GM23248 (cell line): Measurements from ENCODE around the gene PCLO. TPM values are rescaled to one million over a fixed set of nuclear protein-coding genes. Genes with fewer than 3 reads are reported as not detected.

Experiments
- DNase-seq: peaks from one replicate; pipeline ENCODE4 v3.0.0-alpha.2; 2015
- H2AFZ ChIP-seq: fragments of 200-600 bp; sonication (generic); 2 replicates; pipeline ENCODE4 v1.6.1; 2016; ENCODE audit warnings: antibody characterized with exemption
- H3F3A ChIP-seq: fragments of 200-600 bp; sonication (generic); 2 replicates; pipeline ENCODE4 v1.6.1; 2016; ENCODE audit warnings: mild to moderate bottlenecking, antibody characterized with exemption, mixed run types; ENCODE audit not compliant: insufficient read depth
- H3K27ac ChIP-seq: fragments of 200-600 bp; sonication (generic); 2 replicates; pipeline ENCODE4 v1.5.1; 2016; ENCODE audit warnings: mild to moderate bottlenecking
- H3K27me3 ChIP-seq: fragments of 200-600 bp; sonication (generic); replicated peaks from 2 replicates; pipeline ENCODE4 v1.6.1; 2016; ENCODE audit warnings: mild to moderate bottlenecking; ENCODE audit not compliant: insufficient read depth
- H3K36me3 ChIP-seq: fragments of 200-600 bp; sonication (generic); 2 replicates; pipeline ENCODE4 v1.6.1; 2016; ENCODE audit warnings: low read depth, mild to moderate bottlenecking
- H3K4me1 ChIP-seq: fragments of 200-600 bp; sonication (generic); 2 replicates; pipeline ENCODE4 v1.6.1; 2016; ENCODE audit warnings: mild to moderate bottlenecking; ENCODE audit not compliant: insufficient read depth
- H3K4me2 ChIP-seq: fragments of 200-600 bp; sonication (generic); one replicate; pipeline ENCODE4 v1.6.1; 2016; ENCODE audit warnings: mild to moderate bottlenecking; ENCODE audit not compliant: unreplicated experiment
- H3K4me3 ChIP-seq: fragments of 200-600 bp; sonication (generic); 2 replicates; pipeline ENCODE4 v1.5.1; 2016; ENCODE audit warnings: mild to moderate bottlenecking
- H3K79me2 ChIP-seq: fragments of 200-600 bp; sonication (generic); 2 replicates; pipeline ENCODE4 v1.6.1; 2016; ENCODE audit warnings: mild to moderate bottlenecking; ENCODE audit not compliant: insufficient read depth
- H3K9ac ChIP-seq: fragments of 200-600 bp; sonication (generic); 2 replicates; pipeline ENCODE4 v1.6.1; 2016; ENCODE audit warnings: mild to moderate bottlenecking
- H3K9me2 ChIP-seq: fragments of 200-600 bp; sonication (generic); 2 replicates; pipeline ENCODE4 v1.6.1; 2016; ENCODE audit warnings: mixed run types, mild to moderate bottlenecking, moderate library complexity; ENCODE audit not compliant: insufficient read depth
- H3K9me3 ChIP-seq: fragments of 200-600 bp; sonication (generic); one replicate; pipeline ENCODE4 v1.6.1; 2017; ENCODE audit warnings: low read depth
- H4K20me1 ChIP-seq: fragments of 200-600 bp; sonication (generic); 2 replicates; pipeline ENCODE4 v1.6.0; 2016; ENCODE audit not compliant: insufficient read depth
- EZH2 ChIP-seq: fragments of 200-600 bp; sonication (generic); IDR thresholded peaks from 2 replicates; pipeline ENCODE4 v1.6.1; 2018; ENCODE audit warnings: antibody characterized with exemption, mild to moderate bottlenecking; ENCODE audit not compliant: insufficient read depth, poor library complexity, severe bottlenecking
- EZH2phosphoT487 ChIP-seq: fragments of 200-600 bp; sonication (generic); IDR thresholded peaks from 2 replicates; pipeline ENCODE4 v1.6.1; 2018; ENCODE audit warnings: antibody characterized with exemption, moderate library complexity, mild to moderate bottlenecking, low read depth; ENCODE audit not compliant: insufficient read depth
- WGBS, 2 experiments: methylation state at CpG; one replicate each; pipeline ENCODE4 v1.1.6; 2015 to 2017; ENCODE audit warnings: low lambda C conversion rate in 2 of 2, low coverage in 1 of 2; ENCODE audit errors: missing lambda C conversion rate in 2 of 2; 5-methylcytosine and 5-hydroxymethylcytosine counted together
- in situ Hi-C: fragments of 300-500 bp; cut with MboI; formaldehyde crosslinking; loops from 2 replicates; pipeline ENCODE4 v1.15.0; 2020
- polyA plus RNA-seq: library from polyadenylated mRNA; unstranded; fragments of >200 nt; fragmentation: Nextera tagmentation; extraction: Ambion mirVana; gene quantifications from 2 replicates; pipeline ENCODE4 v1.2.1, GENCODE V29; 2016
- total RNA-seq: library from RNA; depleted of rRNA; stranded (reverse); fragments of >200 nt; shearing (Covaris generic); gene quantifications from 2 replicates; pipeline ENCODE4 v1.2.3, GENCODE V29; 2014

Gene PCLO
- total and polyA plus RNA-seq, 2 experiments from 2014 or later, result 0.04 TPM; not detected in 1

DNA sequence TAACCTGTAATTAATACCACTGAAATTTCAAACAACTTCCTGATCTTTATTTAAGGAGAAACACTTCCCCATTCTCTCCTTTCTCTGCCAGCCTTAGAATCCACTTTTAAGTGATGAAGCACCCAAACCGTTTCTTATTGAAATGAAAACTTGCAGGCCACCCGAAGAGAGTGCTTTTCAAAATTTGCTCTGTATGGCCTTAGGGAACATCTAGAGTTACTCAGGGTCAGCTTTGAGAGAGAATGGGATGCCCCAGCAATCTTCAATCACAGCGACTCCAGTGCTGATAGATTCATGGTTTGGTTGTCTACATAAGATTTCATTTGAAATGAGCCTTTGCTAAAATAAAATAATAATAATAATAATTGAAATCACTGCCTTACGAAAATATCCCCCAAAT is 323.1 kb downstream of the PCLO start:
- Histone ChIP-seq H3K4me3 (no peak overlapping the region), H3K4me2 (no peak overlapping the region), H3K9ac (no peak overlapping the region), H3K27me3 (no peaks in the 10 kb centered on the region), H3K36me3 (no peaks in the 10 kb centered on the region), H3K9me2 (no peaks in the 10 kb centered on the region), H3K9me3 (no peaks in the 10 kb centered on the region), H2AFZ (no peak overlapping the region), H3F3A (no peaks in the 10 kb centered on the region), H3K79me2 (no peaks in the 10 kb centered on the region), H4K20me1 (no peaks in the 10 kb centered on the region), H3K4me1 (no peaks in the 10 kb centered on the region), H3K27ac (no peak overlapping the region)
- 42 to 55% methylated on average over 4 of the region's 4 CpGs for WGBS, 2 experiments
- DNase-seq, result no peak
- no peak for TF ChIP-seq EZH2phosphoT487
- TF ChIP-seq EZH2, result no peak
- in situ Hi-C loops, result no loop called here

DNA sequence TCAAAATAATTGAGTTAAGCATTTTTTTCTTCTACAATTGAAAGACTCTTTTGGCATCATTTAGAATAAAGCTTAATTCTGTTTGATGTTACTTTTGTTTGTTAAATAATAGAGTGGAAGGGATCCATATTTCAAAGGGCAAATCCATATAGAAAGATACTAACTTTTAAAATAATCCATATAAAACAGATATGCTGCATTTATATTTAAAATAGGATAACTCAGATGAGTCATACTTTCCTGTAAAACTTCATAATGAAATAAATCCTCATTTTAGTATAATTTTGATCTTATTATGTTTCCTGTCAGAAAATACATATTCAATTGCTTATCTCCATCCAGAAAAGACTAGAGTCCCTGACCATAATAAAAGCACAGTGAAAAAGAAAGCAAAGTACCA is 323.6 kb downstream of the PCLO start:
- Histone ChIP-seq H3K36me3 (no peaks in the 10 kb centered on the region), H3K9me2 (no peaks in the 10 kb centered on the region), H4K20me1 (no peaks in the 10 kb centered on the region), H3K9ac (no peak overlapping the region), H3F3A (no peaks in the 10 kb centered on the region), H3K4me3 (no peak overlapping the region), H3K27ac (no peak overlapping the region), H2AFZ (no peak overlapping the region), H3K4me1 (no peaks in the 10 kb centered on the region), H3K4me2 (no peak overlapping the region), H3K79me2 (no peaks in the 10 kb centered on the region), H3K27me3 (no peaks in the 10 kb centered on the region), H3K9me3 (no peaks in the 10 kb centered on the region)
- TF ChIP-seq EZH2phosphoT487 (no peak), EZH2 (no peak)
- in situ Hi-C loops, result no loop called here
- DNase-seq, result no peak

GRCh38 chr7:82838314-82838713 is 324.4 kb downstream of the PCLO start:
- no peak overlapping the region for H3K27ac ChIP-seq
- DNase-seq, result no peak
- no peaks in the 10 kb centered on the region for H3K27me3 ChIP-seq
- in situ Hi-C loops, result no loop called here
- no peaks in the 10 kb centered on the region for H3K36me3 ChIP-seq
- no peak overlapping the region for H3K4me2 ChIP-seq
- TF ChIP-seq EZH2phosphoT487 (no peak), EZH2 (no peak)
- no peak overlapping the region for H3K9ac ChIP-seq
- no peaks in the 10 kb centered on the region for H3K9me3 ChIP-seq
- H3K79me2 ChIP-seq, result no peaks in the 10 kb centered on the region
- no peak overlapping the region; the same call in 1 of the 2 replicates for H2AFZ ChIP-seq
- H3K9me2 ChIP-seq, result no peaks in the 10 kb centered on the region
- no peak overlapping the region for H3K4me3 ChIP-seq
- no peaks in the 10 kb centered on the region for H4K20me1 ChIP-seq
- H3F3A ChIP-seq, result no peaks in the 10 kb centered on the region
- H3K4me1 ChIP-seq, result no peaks in the 10 kb centered on the region

DNA sequence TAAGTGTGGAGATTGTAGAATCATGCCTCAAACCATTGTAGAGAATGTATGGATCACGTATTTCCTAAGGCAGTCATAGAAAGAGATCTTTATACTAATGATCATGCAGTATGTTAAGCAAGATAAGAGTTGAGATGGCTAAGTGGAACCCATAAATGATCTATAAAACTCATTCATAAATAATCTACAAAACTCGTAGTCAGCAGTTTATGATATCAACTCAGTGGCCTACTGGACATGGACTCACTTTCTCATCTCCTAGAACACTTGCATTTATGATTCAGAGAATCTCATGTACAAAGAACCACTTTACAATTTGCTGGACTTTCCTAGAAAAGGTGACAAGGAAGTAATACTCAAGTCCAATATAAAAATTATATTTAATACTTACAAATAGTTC is 339.6 kb downstream of the PCLO start:
- TF ChIP-seq EZH2phosphoT487 (no peak), EZH2 (no peak)
- Histone ChIP-seq H3K27me3 (no peaks in the 10 kb centered on the region), H3K4me2 (no peak overlapping the region), H3F3A (no peaks in the 10 kb centered on the region), H3K9ac (no peak overlapping the region), H3K4me3 (no peak overlapping the region), H3K27ac (no peak overlapping the region), H4K20me1 (no peaks in the 10 kb centered on the region), H3K9me2 (no peaks in the 10 kb centered on the region), H3K9me3 (no peaks in the 10 kb centered on the region), H2AFZ (no peak overlapping the region), H3K36me3 (no peaks in the 10 kb centered on the region), H3K4me1 (no peaks in the 10 kb centered on the region), H3K79me2 (no peaks in the 10 kb centered on the region)
- in situ Hi-C loops, result no loop called here
- WGBS, 2 experiments, result 70 to 76% methylated on average over 2 of the region's 2 CpGs
- no peak for DNase-seq

- Histone ChIP-seq H4K20me1 (no peaks in the 10 kb centered on the region), H3K27me3 (no peaks in the 10 kb centered on the region), H3K27ac (no peak overlapping the region), H3F3A (no peaks in the 10 kb centered on the region), H3K4me1 (no peaks in the 10 kb centered on the region), H2AFZ (no peak overlapping the region), H3K36me3 (no peaks in the 10 kb centered on the region), H3K4me3 (no peak overlapping the region), H3K4me2 (no peak overlapping the region), H3K9ac (no peak overlapping the region), H3K79me2 (no peaks in the 10 kb centered on the region), H3K9me3 (no peaks in the 10 kb centered on the region), H3K9me2 (no peaks in the 10 kb centered on the region)
- no peak for DNase-seq
- in situ Hi-C loops, result no loop called here
- no peak for TF ChIP-seq EZH2phosphoT487
- TF ChIP-seq EZH2, result no peak
- WGBS, 2 experiments, result 96 to 100% methylated on average over 1 of the region's 1 CpG
Measured at GRCh38 chr7:82821037-82821436, 341.6 kb downstream of the PCLO start.
